ENCODE data around the gene LMTK3.

DNA sequence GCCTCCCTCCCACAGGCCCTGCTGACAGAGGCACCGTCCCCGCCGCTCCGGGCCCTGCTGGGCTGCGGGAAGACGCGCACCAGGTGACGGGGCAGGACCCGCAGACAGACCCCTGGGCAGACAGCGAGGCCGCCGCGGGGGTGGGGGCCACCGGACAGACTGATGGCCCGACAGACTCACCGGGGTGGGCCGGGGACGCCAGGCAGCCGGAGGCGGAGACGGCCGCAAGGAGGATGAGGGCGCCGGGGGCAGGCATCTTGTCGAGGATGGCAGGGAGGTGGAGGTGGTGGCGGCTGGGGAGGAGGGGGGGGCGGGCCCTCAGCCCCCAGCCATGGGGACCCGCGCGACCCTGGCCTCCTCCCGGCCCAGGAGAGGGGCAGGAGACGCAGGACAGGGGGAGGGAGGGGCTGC lies 309 bp downstream of the LMTK3 start:
- TF ChIP-seq, protein P1, sequence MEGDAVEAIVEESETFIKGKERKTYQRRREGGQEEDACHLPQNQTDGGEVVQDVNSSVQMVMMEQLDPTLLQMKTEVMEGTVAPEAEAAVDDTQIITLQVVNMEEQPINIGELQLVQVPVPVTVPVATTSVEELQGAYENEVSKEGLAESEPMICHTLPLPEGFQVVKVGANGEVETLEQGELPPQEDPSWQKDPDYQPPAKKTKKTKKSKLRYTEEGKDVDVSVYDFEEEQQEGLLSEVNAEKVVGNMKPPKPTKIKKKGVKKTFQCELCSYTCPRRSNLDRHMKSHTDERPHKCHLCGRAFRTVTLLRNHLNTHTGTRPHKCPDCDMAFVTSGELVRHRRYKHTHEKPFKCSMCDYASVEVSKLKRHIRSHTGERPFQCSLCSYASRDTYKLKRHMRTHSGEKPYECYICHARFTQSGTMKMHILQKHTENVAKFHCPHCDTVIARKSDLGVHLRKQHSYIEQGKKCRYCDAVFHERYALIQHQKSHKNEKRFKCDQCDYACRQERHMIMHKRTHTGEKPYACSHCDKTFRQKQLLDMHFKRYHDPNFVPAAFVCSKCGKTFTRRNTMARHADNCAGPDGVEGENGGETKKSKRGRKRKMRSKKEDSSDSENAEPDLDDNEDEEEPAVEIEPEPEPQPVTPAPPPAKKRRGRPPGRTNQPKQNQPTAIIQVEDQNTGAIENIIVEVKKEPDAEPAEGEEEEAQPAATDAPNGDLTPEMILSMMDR (conservative IDR thresholded peaks at IDR 0.05; ENCODE audit: low read depth, low read length): no peak
- TF ChIP-seq NFE2L2 (IDR thresholded peaks at IDR 0.05; ENCODE audit: low read depth, low read length): no peak
- no peak for TF ChIP-seq RFX5 (IDR thresholded peaks at IDR 0.05; ENCODE audit: low read depth, low read length)
- no peak for TF ChIP-seq POLR2A (IDR thresholded peaks at IDR 0.05; ENCODE audit: low read depth, low read length)
- TF ChIP-seq RAD21 (IDR thresholded peaks at IDR 0.05; ENCODE audit: low read length): no peak
- TF ChIP-seq MAZ (IDR thresholded peaks at IDR 0.05; ENCODE audit: borderline replicate concordance, low read depth, low read length): no peak
- no peak for TF ChIP-seq CEBPB (IDR thresholded peaks at IDR 0.05; ENCODE audit: low read depth, low read length)

Measured in IMR-90 (cell line).